ENCODE measurements around the gene RBCK1. TPM values are rescaled to one million over a fixed set of nuclear protein-coding genes. Genes with fewer than 3 reads are reported as not detected.

Gene RBCK1
- polyA plus RNA-seq, 1 experiment: 57.4 TPM

DNA sequence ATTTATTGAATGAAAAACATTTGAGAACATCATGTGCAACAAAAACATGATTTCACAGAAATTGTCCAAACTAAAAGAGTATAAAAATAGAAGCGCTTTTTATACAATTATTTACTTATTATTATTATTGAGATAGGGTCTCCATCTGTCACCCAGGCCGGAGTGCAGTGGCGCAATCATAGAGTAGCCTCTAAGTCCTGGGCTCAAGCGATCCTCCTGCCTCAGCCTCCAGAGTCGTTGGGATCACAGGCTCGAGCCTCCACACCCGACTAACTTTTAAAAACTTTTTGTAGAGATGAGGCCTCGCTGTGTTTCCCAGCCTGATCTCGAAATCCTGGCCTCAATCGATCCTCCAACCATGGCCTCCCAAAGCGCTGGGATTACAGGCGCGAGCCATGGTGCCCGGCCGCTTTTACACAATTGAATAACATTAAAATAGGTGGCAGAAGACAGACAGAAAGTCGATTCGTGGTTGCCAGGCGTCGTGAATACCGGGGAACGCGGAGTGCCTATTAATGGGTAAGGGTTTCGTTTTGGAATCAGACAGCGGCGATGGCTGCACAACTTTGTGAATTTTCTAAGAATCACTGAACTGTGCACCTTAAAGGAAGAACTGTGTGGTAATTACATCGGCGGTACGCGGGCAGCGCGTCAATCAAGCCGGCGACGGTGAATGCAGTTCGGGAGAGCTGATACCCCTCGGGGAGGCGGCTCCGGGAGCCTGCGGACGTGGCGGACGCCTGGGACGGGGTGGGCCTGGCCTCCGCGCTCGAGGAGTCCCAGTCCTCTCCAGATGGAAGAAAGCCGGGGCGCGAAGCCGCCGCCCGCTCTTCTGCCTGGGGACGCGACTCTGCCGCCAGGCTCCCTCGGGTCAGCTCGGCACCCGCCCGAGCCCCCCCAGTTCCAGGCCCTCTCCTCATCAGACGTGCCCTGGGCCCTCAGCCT is 53.4 kb downstream of the RBCK1 start:
- H3K27me3 ChIP-seq (ENCODE audit: control insufficient read depth, insufficient read depth, low read length): no peaks in the 10 kb centered on the region
- H3K9me3 ChIP-seq (ENCODE audit: control insufficient read depth, insufficient read depth, low read length): no peaks in the 10 kb centered on the region; the same call in 1 of the 2 replicates
- TF ChIP-seq CTCF (IDR thresholded peaks at IDR 0.05; ENCODE audit: low read depth, low read length): no peak
- no peak for DNase-seq (ENCODE audit: low read depth, low spot score)
- H3K27ac ChIP-seq (ENCODE audit: low read depth, low read length): peak overlapping the region; percentile 91
- H3K4me3 ChIP-seq (ENCODE audit: low read depth, low read length): peak overlapping the region; percentile 81
- POLR2A ChIA-PET: no interaction called here
- CTCF ChIA-PET: interaction anchor here (1.7 kb wide), 1 partner anchor 30 kb away, joined by 8 read pairs; no protein-coding TSS in a partner anchor

DNA sequence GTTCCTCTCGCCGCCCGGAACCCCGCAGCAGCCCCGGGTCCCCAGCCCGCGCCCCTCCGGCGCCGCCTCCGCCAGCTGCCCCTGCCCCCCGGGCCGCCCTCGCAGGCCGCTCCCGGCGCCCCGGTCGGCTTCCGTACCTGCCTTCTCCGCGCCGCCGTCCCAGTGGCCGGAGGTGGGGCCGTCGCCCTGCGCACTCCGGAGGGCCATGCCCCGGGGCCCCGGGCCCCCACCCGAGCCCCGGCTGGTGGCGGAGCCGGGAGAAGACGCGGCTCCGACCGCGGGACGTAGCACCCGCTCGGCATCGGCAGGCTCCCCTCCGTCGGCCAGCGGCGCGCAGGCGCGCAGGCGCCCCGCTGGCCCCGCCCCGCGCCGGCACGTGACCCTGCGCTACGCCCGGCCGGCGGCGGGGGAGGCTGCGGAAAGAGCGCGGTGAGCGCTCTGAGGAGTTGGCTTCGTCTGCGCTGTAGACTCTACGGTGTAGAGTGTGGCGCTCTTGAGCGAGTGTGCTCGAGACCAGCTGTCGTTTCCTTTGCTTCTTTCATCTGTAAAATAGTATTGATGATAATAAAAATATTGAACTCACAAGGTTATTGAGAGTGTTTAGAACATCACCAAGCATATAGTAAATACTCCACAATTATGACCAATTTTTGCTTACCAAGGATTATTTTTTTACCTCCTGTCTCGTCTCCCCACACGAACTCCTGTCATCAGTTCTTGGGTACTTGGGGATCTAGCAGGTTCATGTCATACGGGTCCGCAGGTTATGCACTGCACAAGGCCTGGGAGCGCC is 54.3 kb downstream of the RBCK1 start, which contains the start of gene TBC1D20:
TSS of gene TBC1D20 (minus strand) at position 335 of the 793 bp plus-strand sequence. CDS start at position 207, 128 bp downstream.
- no peaks in the 10 kb centered on the region for H3K27me3 ChIP-seq (ENCODE audit: control insufficient read depth, insufficient read depth, low read length)
- ChIA-PET POLR2A (interaction anchor here (0.5 kb wide), 1 partner anchor 53 kb away, joined by 4 read pairs; no protein-coding TSS in a partner anchor), CTCF (interaction anchor here (1.0 kb wide), 1 partner anchor 16 kb away, joined by 5 read pairs; no protein-coding TSS in a partner anchor)
- no peaks in the 10 kb centered on the region; the same call in none of the 2 replicates for H3K9me3 ChIP-seq (ENCODE audit: control insufficient read depth, insufficient read depth, low read length)
- peak; percentile 24 for TF ChIP-seq CTCF (IDR thresholded peaks at IDR 0.05; ENCODE audit: low read depth, low read length)
- peak within 1 kb of the TSS; percentile 91 for H3K27ac ChIP-seq (ENCODE audit: low read depth, low read length)
- peak; percentile 61 for DNase-seq (ENCODE audit: low read depth, low spot score)
- peak within 1 kb of the TSS; percentile 81 for H3K4me3 ChIP-seq (ENCODE audit: low read depth, low read length)

GRCh38 chr20:467755-468154 is 59.7 kb downstream of the RBCK1 start:
- H3K27ac ChIP-seq (ENCODE audit: low read depth, low read length): no peak overlapping the region
- TF ChIP-seq CTCF (IDR thresholded peaks at IDR 0.05; ENCODE audit: low read depth, low read length): no peak
- peaks cover 5% of the 10 kb centered on the region; the same call in 1 of the 2 replicates for H3K9me3 ChIP-seq (ENCODE audit: control insufficient read depth, insufficient read depth, low read length)
- DNase-seq (ENCODE audit: low read depth, low spot score): no peak
- POLR2A ChIA-PET: no interaction called here
- CTCF ChIA-PET: no interaction called here
- peaks cover 9% of the 10 kb centered on the region for H3K27me3 ChIP-seq (ENCODE audit: control insufficient read depth, insufficient read depth, low read length)
- H3K4me3 ChIP-seq (ENCODE audit: low read depth, low read length): no peak overlapping the region

GRCh38 chr20:469746-470490 is 61.8 kb downstream of the RBCK1 start:
- Histone ChIP-seq H3K9me3 (ENCODE audit: control insufficient read depth, insufficient read depth, low read length) (peaks cover 5% of the 10 kb centered on the region; the same call in 1 of the 2 replicates), H3K27me3 (ENCODE audit: control insufficient read depth, insufficient read depth, low read length) (peaks cover 9% of the 10 kb centered on the region), H3K27ac (ENCODE audit: low read depth, low read length) (no peak overlapping the region), H3K4me3 (ENCODE audit: low read depth, low read length) (no peak overlapping the region)
- DNase-seq (ENCODE audit: low read depth, low spot score): no peak
- ChIA-PET POLR2A (no interaction called here), CTCF (no interaction called here)
- no peak for TF ChIP-seq CTCF (IDR thresholded peaks at IDR 0.05; ENCODE audit: low read depth, low read length)
